HCT116 (cell line): ENCODE data around the gene MROH7. TPM values are rescaled to one million over a fixed set of nuclear protein-coding genes. Genes with fewer than 3 reads are reported as not detected.

ENCODE experiments used
- ATAC-seq: fragments of 200-7000 bp; cut with Tn5 transposase; 2 replicates; pipeline ENCODE4 v1.9.1; 2020; ENCODE audit warnings: mild to moderate bottlenecking, moderate library complexity
- BruUV-seq: library from RNA; stranded (reverse); fragments of 400-500 nt; replicated peaks from 2 replicates; lab custom pipeline; 2021; lab: Mats Ljungman, UMichigan
- CTCF ChIA-PET: fragments of 300-600 bp; sonication (Branson Sonifier 250); formaldehyde crosslinking; loops from one replicate; lab custom pipeline; 2021; ENCODE audit warnings: antibody characterized with exemption; lab: Charles Lee
- POLR2A ChIA-PET: fragments of 300-600, 350-600 bp; sonication (Branson Sonifier 250); formaldehyde crosslinking; loops from one replicate; lab custom pipeline; 2021; ENCODE audit warnings: antibody characterized with exemption; lab: Charles Lee
- RAD21 ChIA-PET, 2 experiments: fragments of 300-600 bp; sonication (Branson Sonifier 250); formaldehyde crosslinking; loops; one replicate each; lab custom pipeline; 2023; ENCODE audit warnings: low total read pairs in 2 of 2; ENCODE audit not compliant: uncharacterized antibody in 2 of 2, unreplicated experiment in 2 of 2, low non-redundant PET in 1 of 2; lab: Charles Lee
- DNase-seq: peaks from one replicate; pipeline ENCODE4 v3.0.0-alpha.2; 2010; ENCODE audit warnings: low read depth, low spot score
- H2AFZ ChIP-seq: fragments of 200-600 bp; shearing (Covaris generic), sonication (generic); 2 replicates; pipeline ENCODE4 v1.6.1; 2017; ENCODE audit warnings: low read depth, mixed run types, mixed read lengths, antibody characterized with exemption, low read length; ENCODE audit not compliant: poor library complexity, severe bottlenecking
- H3K27ac ChIP-seq: 2 replicates; pipeline ENCODE4 v1.5.1; 2012; ENCODE audit warnings: low read depth, low read length
- H3K27me3 ChIP-seq: fragments of 200-600 bp; sonication (generic); 2 replicates; pipeline ENCODE4 v1.6.1; 2016; ENCODE audit warnings: mixed run types, low read length, mixed read lengths; ENCODE audit not compliant: insufficient read depth
- H3K36me3 ChIP-seq, 2 experiments: fragments of 200-500 bp in 1 of 2; fragments of 200-600 bp in 1 of 2; sonication (Bioruptor generic) in 1 of 2; sonication (generic) in 1 of 2; 2 replicates each; pipeline versions ENCODE4 v1.5.1 to v1.6.1; 2014 to 2016; ENCODE audit warnings: low read length in 2 of 2, inconsistent platforms in 1 of 2, mixed read lengths in 1 of 2, mixed run types in 1 of 2; ENCODE audit not compliant: insufficient read depth in 2 of 2, control insufficient read depth in 1 of 2
- H3K4me1 ChIP-seq, 2 experiments: fragments of 200-600 bp in 1 of 2; sonication (generic) in 1 of 2; 2 replicates each; pipeline versions ENCODE4 v1.5.1 to v1.6.1; 2012 to 2017; ENCODE audit warnings: low read length in 2 of 2, inconsistent platforms in 1 of 2, mild to moderate bottlenecking in 1 of 2, mixed read lengths in 1 of 2, mixed run types in 1 of 2, moderate library complexity in 1 of 2; ENCODE audit not compliant: insufficient read depth in 2 of 2, control insufficient read depth in 1 of 2
- H3K4me2 ChIP-seq: fragments of 200-600 bp; sonication (generic); 2 replicates; pipeline ENCODE4 v1.6.1; 2017; ENCODE audit warnings: mixed run types, low read length, mixed read lengths
- H3K4me3 ChIP-seq, 2 experiments: fragments of 200-600 bp in 1 of 2; sonication (generic) in 1 of 2; replicated peaks in 1 of 2; 2 replicates each; pipeline ENCODE4 v1.5.1; 2011 to 2016; ENCODE audit warnings: low read length in 2 of 2, control low read depth in 1 of 2, low read depth in 1 of 2, mild to moderate bottlenecking in 1 of 2, mixed read lengths in 1 of 2, mixed run types in 1 of 2
- H3K79me2 ChIP-seq: fragments of 200-600 bp; sonication (generic); 2 replicates; pipeline ENCODE4 v1.6.1; 2017; ENCODE audit warnings: mild to moderate bottlenecking, mixed run types, low read length, moderate library complexity, mixed read lengths; ENCODE audit not compliant: insufficient read depth
- H3K9ac ChIP-seq: fragments of 200-600 bp; sonication (generic); 2 replicates; pipeline ENCODE4 v1.6.1; 2016; ENCODE audit warnings: low read length, mixed read lengths
- H3K9me2 ChIP-seq: fragments of 200-600 bp; sonication (generic), shearing (Covaris generic); 2 replicates; pipeline ENCODE4 v1.6.1; 2017; ENCODE audit warnings: mixed run types, mild to moderate bottlenecking, moderate library complexity; ENCODE audit not compliant: insufficient read depth
- H3K9me3 ChIP-seq, 2 experiments: fragments of 200-500 bp in 1 of 2; fragments of 200-600 bp in 1 of 2; sonication (Bioruptor generic) in 1 of 2; sonication (generic) in 1 of 2; 2 replicates each; pipeline ENCODE4 v1.6.1; 2014 to 2017; ENCODE audit warnings: low read length in 2 of 2, mixed read lengths in 2 of 2, inconsistent platforms in 1 of 2, low read depth in 1 of 2, mild to moderate bottlenecking in 1 of 2, mixed run types in 1 of 2, moderate library complexity in 1 of 2; ENCODE audit not compliant: control insufficient read depth in 1 of 2, insufficient read depth in 1 of 2
- H4K20me1 ChIP-seq: fragments of 200-600 bp; sonication (generic), shearing (Covaris generic); 2 replicates; pipeline ENCODE4 v1.6.1; 2017; ENCODE audit warnings: mixed run types, mild to moderate bottlenecking, moderate library complexity; ENCODE audit not compliant: insufficient read depth
- CBX3 ChIP-seq: IDR thresholded peaks from 2 replicates; pipeline ENCODE4 v1.6.1; 2012; ENCODE audit warnings: low read depth
- CEBPB ChIP-seq: IDR thresholded peaks from 2 replicates; pipeline ENCODE4 v1.6.1; 2012; ENCODE audit warnings: low read depth
- CTCF ChIP-seq, 3 experiments: fragments of 200-600 bp in 1 of 3; sonication (generic) in 1 of 3; IDR thresholded peaks in 2 of 3; conservative IDR thresholded peaks in 1 of 3; 2 replicates each; pipeline ENCODE4 v1.5.1; 2012 to 2017; ENCODE audit warnings: low read depth in 2 of 3, low read length in 2 of 3, antibody characterized with exemption in 1 of 3, borderline replicate concordance in 1 of 3, control low read depth in 1 of 3, mild to moderate bottlenecking in 1 of 3, mixed read lengths in 1 of 3, mixed run types in 1 of 3, moderate library complexity in 1 of 3; ENCODE audit not compliant: insufficient read depth in 1 of 3
- EGR1 ChIP-seq: IDR thresholded peaks from 2 replicates; pipeline ENCODE4 v1.6.1; 2012; ENCODE audit warnings: low read depth
- FOSL1 ChIP-seq: IDR thresholded peaks from 2 replicates; pipeline ENCODE4 v1.6.1; 2012; ENCODE audit warnings: low read depth
- JUND ChIP-seq: IDR thresholded peaks from 2 replicates; pipeline ENCODE4 v1.6.1; 2012
- POLR2A ChIP-seq: IDR thresholded peaks from 2 replicates; pipeline ENCODE4 v1.7.0; 2011; ENCODE audit warnings: borderline replicate concordance; ENCODE audit not compliant: insufficient read depth, insufficient read length; ENCODE audit errors: extremely low read depth
- POLR2AphosphoS5 ChIP-seq: IDR thresholded peaks from 2 replicates; pipeline ENCODE4 v1.6.1; 2011; ENCODE audit warnings: mild to moderate bottlenecking, low read depth, low read length, moderate library complexity
- RAD21 ChIP-seq: IDR thresholded peaks from 2 replicates; pipeline ENCODE4 v1.6.1; 2012; ENCODE audit warnings: low read depth, mild to moderate bottlenecking
- SIN3A ChIP-seq: IDR thresholded peaks from 2 replicates; pipeline ENCODE4 v1.6.1; 2012; ENCODE audit warnings: low read depth
- TCF7L2 ChIP-seq: IDR thresholded peaks from 2 replicates; pipeline ENCODE4 v1.7.0; 2011; ENCODE audit warnings: borderline replicate concordance, inconsistent platforms; ENCODE audit not compliant: insufficient read depth, insufficient read length; ENCODE audit errors: extremely low read depth
- ZBTB33 ChIP-seq: IDR thresholded peaks from 2 replicates; pipeline ENCODE4 v1.6.1; 2011; ENCODE audit warnings: mild to moderate bottlenecking, low read length, moderate library complexity; ENCODE audit not compliant: insufficient replicate concordance; ENCODE audit errors: extremely low read depth
- ZFX ChIP-seq: fragments of 450-650 bp; IDR thresholded peaks from 2 replicates; pipeline ENCODE4 v1.6.1; 2017
- ZNF274 ChIP-seq: fragments of 200-500 bp; sonication (Bioruptor generic); IDR thresholded peaks from 2 replicates; pipeline ENCODE4 v1.6.1; 2014; ENCODE audit warnings: mild to moderate bottlenecking, low read depth, low read length, inconsistent platforms
- intact Hi-C: fragments of 100-400 bp; cut with micrococcal nuclease; formaldehyde crosslinking; loops from 2 replicates; pipeline ENCODE4 v1.10.0; 2022
- total RNA-seq: library from RNA; stranded (reverse); gene quantifications from one replicate; pipeline ENCODE4 v1.2.1, GENCODE V29; 2021; ENCODE audit not compliant: unreplicated experiment
- TF ChIP-seq, protein P1 (sequence below): IDR thresholded peaks from 2 replicates; pipeline ENCODE4 v1.6.1; 2012

MROH7 gene
- total RNA-seq, 1 experiment from 2014 or later, result 1.1 TPM

- Histone ChIP-seq H2AFZ (no peak overlapping the region), H3K9ac (no peak overlapping the region), H3K36me3 (peaks cover 5 to 12% of the 10 kb centered on the region in 2 experiments; a peak in 2 of 4 replicates), H3K9me2 (no peaks in the 10 kb centered on the region), H3K4me1 (no peaks in the 10 kb centered on the region), H3K9me3 (no peaks in the 10 kb centered on the region), H3K79me2 (no peaks in the 10 kb centered on the region)
- RAD21 ChIA-PET, result no interaction called here
- CTCF ChIA-PET, result no interaction called here
- intact Hi-C loops, result no loop called here
- DNase-seq, result no peak
- BruUV-seq, result no TSS peak
- TF ChIP-seq, protein P1, sequence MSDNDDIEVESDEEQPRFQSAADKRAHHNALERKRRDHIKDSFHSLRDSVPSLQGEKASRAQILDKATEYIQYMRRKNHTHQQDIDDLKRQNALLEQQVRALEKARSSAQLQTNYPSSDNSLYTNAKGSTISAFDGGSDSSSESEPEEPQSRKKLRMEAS, result no peak
- TF ChIP-seq TCF7L2, result no peak
- TF ChIP-seq JUND, result no peak
- TF ChIP-seq POLR2AphosphoS5, result no peak
- TF ChIP-seq, all 23 proteins: peak for 0
- no peak overlapping the region for H3K4me3 ChIP-seq
- H3K4me2 ChIP-seq, result no peak overlapping the region
- no peaks in the 10 kb centered on the region for H4K20me1 ChIP-seq
- no peak for ATAC-seq
- H3K27me3 ChIP-seq, result no peaks in the 10 kb centered on the region
- POLR2A ChIA-PET, result no interaction called here
- H3K27ac ChIP-seq, result no peak overlapping the region
Observed at GRCh38 chr1:54754486-54755285, 113.1 kb downstream of the MROH7 start.

DNA sequence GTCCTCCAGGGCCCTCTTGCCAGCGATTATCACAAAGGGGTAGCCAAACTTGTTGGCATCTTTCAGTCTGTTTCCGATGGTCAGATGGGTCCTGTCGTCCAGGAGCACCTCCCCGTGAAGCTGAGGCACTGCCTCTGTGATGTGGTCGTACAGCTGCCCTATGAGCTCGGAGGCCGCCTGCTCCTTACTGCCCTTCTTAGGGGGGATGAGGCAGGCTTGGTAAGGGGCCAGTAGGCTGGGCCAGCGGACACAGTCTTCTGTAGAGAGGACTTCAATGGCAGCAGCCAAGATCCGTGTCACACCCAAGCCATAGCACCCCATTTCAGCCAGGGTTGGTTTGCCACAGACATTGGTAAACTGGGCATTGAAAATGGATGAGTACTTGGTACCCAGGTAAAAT, 116.2 kb downstream of the MROH7 start:
- H2AFZ ChIP-seq, result no peak overlapping the region
- POLR2A ChIA-PET, result interaction anchor here (0.7 kb wide), 1 partner anchor 14 kb away, joined by 3 read pairs; no protein-coding TSS in a partner anchor
- peaks cover 5 to 12% of the 10 kb centered on the region in 2 experiments; a peak in 2 of 4 replicates for H3K36me3 ChIP-seq
- no peak overlapping the region for H3K4me2 ChIP-seq
- no peak overlapping the region for H3K27ac ChIP-seq
- peaks cover 7% of the 10 kb centered on the region for H3K79me2 ChIP-seq
- no peak for DNase-seq
- H3K4me3 ChIP-seq, result no peak overlapping the region
- H3K9me2 ChIP-seq, result no peaks in the 10 kb centered on the region
- no peaks in the 10 kb centered on the region for H3K27me3 ChIP-seq
- H3K4me1 ChIP-seq, result no peaks in the 10 kb centered on the region
- RAD21 ChIA-PET, result interaction anchor here in 1 of 2 experiments (0.7 kb wide), 1 partner anchor 52 kb away, joined by 3 read pairs; no protein-coding TSS in a partner anchor
- H3K9me3 ChIP-seq, result no peaks in the 10 kb centered on the region
- no peak for ATAC-seq
- CTCF ChIA-PET, result no interaction called here
- BruUV-seq, result no TSS peak
- H3K9ac ChIP-seq, result no peak overlapping the region
- no peaks in the 10 kb centered on the region for H4K20me1 ChIP-seq
- intact Hi-C loops, result no loop called here
- TF ChIP-seq POLR2AphosphoS5 (no peak), CTCF (IDR thresholded peaks at IDR 0.05 in 2 of 3, conservative IDR thresholded peaks at IDR 0.05 in 1 of 3; ENCODE audit: borderline replicate concordance in 1 of 3, insufficient read depth in 1 of 3, low read depth in 2 of 3, low read length in 2 of 3) (no peak), SIN3A (no peak), CEBPB (no peak), RAD21 (no peak), FOSL1 (no peak), EGR1 (no peak), ZBTB33 (no peak), JUND (no peak), ZNF274 (no peak), CBX3 (no peak), POLR2A (no peak), ZFX (no peak)
- TF ChIP-seq, protein P1, result no peak
